Uterus (tissue), 2 donors: Measurements from ENCODE around the gene MSRB3.

Source experiments
- CTCF ChIP-seq, 4 experiments: fragments of 200-600 bp in 2 of 4; fragments of 450-650 bp in 2 of 4; sonication (generic) in 2 of 4; IDR thresholded peaks; one replicate each; pipeline ENCODE4 v1.5.1; 2016 to 2019; ENCODE audit warnings: antibody characterized with exemption in 4 of 4, mild to moderate bottlenecking in 2 of 4, moderate library complexity in 1 of 4
- POLR2A ChIP-seq, 2 donors: fragments of 450-650 bp; IDR thresholded peaks; one replicate each; pipeline ENCODE4 v1.6.1; 2016; ENCODE audit warnings: antibody characterized with exemption in 2 of 2, mild to moderate bottlenecking in 1 of 2, moderate library complexity in 1 of 2

GRCh38 chr12:65432114-65432513 is 153.6 kb downstream of the MSRB3 start:
- TF ChIP-seq CTCF (IDR thresholded peaks at IDR 0.05) (no peak), POLR2A (IDR thresholded peaks at IDR 0.05) (no peak)
